ENCODE measurements around the gene TXK. TPM values are rescaled to one million over a fixed set of nuclear protein-coding genes. Genes with fewer than 3 reads are reported as not detected.

The TXK gene
- total and polyA plus RNA-seq, 7 experiments from 2014 or later, result 35.5 to 128 (median 112) TPM

DNA sequence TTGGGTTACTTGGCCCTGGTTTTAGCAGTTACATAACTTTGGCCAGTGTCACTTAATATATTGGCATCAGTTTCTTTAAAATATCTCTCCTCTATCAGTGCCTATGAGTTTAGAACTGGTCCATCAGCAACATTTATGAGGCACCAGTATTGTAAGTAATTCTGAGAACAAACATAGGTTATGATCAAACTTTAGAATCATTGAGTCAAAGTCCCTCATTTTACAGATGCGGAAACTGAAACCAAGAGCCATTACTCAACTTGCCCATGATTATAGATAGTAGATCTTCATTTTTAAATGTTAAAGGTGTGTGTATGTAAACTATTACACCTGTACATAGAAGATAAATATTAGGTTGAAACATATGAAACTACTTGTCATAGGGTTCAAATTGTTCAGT, 113.0 kb downstream of the TXK start:
- no peak for ATAC-seq
- peaks cover 5 to 28% (median 13%) of the 10 kb centered on the region in 5 donors for H3K27me3 Mint-ChIP-seq

GRCh38 chr4:48018112-48018511, 115.9 kb downstream of the TXK start:
- peaks cover 0 to 35% (median 11%) of the 10 kb centered on the region in 5 donors for H3K27me3 Mint-ChIP-seq
- no peaks in the 10 kb centered on the region for H3K9me3 ChIP-seq (ENCODE audit: control insufficient read depth in 2 of 3, low read length in 3 of 3)
- no peak overlapping the region for H3K4me3 ChIP-seq (ENCODE audit: low read length)
- H3K4me1 ChIP-seq (ENCODE audit: control insufficient read depth in 2 of 2, insufficient read depth in 2 of 2, low read length in 2 of 2), result peaks cover 0 to 8% of the 10 kb centered on the region in 2 donors
- peaks cover 0 to 5% (median 0%) of the 10 kb centered on the region in 5 donors for H3K36me3 Mint-ChIP-seq
- H3K27ac ChIP-seq (ENCODE audit: low read depth, low read length), result no peak overlapping the region
- H3K27ac Mint-ChIP-seq, result no peak overlapping the region
- no peaks in the 10 kb centered on the region for H3K36me3 ChIP-seq (ENCODE audit: control insufficient read depth in 2 of 3, insufficient read depth in 3 of 3, low read length in 3 of 3)
- H3K27me3 ChIP-seq (ENCODE audit: control insufficient read depth in 2 of 2, insufficient read depth in 2 of 2, low read length in 2 of 2), result no peaks in the 10 kb centered on the region
- ChIA-PET POLR2A (interaction anchor here (0.6 to 0.7 kb wide), 2 partner anchors 9 to 50 kb away, joined by 3 read pairs; no protein-coding TSS in a partner anchor), CTCF (interaction anchor here (1.2 kb wide), 1 partner anchor 16 kb away, joined by 3 read pairs; no protein-coding TSS in a partner anchor)
- peaks cover 0 to 2% (median 0%) of the 10 kb centered on the region in 11 donors for H3K9me3 Mint-ChIP-seq
- ATAC-seq (no peak), DNase-seq (no peak)
- intact Hi-C loops (cut with micrococcal nuclease), result loop anchor here (5.0 to 10.0 kb wide), 7 partner anchors 69 to 533 kb away; partner anchors contain the start of genes SLAIN2 (in 2 of the 2), ATP10D (in 1 of the 2), NFXL1 (in 1 of the 2) and TEC (in 1 of the 2)
- H3K4me1 Mint-ChIP-seq, result peaks cover 6 to 15% (median 10%) of the 10 kb centered on the region in 7 donors
- H3K4me3 Mint-ChIP-seq, result peak overlapping the region in 3 of 10 donors; percentile 8 to 95 (median 89)

More for the DNA sequence above, 113.0 kb downstream of the TXK start:
- no peak for DNase-seq
- peaks cover 1 to 11% (median 5%) of the 10 kb centered on the region in 7 donors for H3K4me1 Mint-ChIP-seq
- no peak overlapping the region for H3K4me3 Mint-ChIP-seq
- peaks cover 0 to 2% (median 0%) of the 10 kb centered on the region in 11 donors for H3K9me3 Mint-ChIP-seq
- ChIA-PET POLR2A (no interaction called here), CTCF (no interaction called here)
- no peak overlapping the region for H3K4me3 ChIP-seq (ENCODE audit: low read length)
- intact Hi-C loops (cut with micrococcal nuclease), result no loop called here
- no peaks in the 10 kb centered on the region for H3K9me3 ChIP-seq (ENCODE audit: control insufficient read depth in 2 of 3, low read length in 3 of 3)
- no peaks in the 10 kb centered on the region for H3K36me3 ChIP-seq (ENCODE audit: control insufficient read depth in 2 of 3, insufficient read depth in 3 of 3, low read length in 3 of 3)
- no peak overlapping the region for H3K27ac Mint-ChIP-seq
- H3K36me3 Mint-ChIP-seq, result peaks cover 0 to 5% (median 0%) of the 10 kb centered on the region in 5 donors
- peaks cover 0 to under 1% of the 10 kb centered on the region in 2 donors for H3K4me1 ChIP-seq (ENCODE audit: control insufficient read depth in 2 of 2, insufficient read depth in 2 of 2, low read length in 2 of 2)
- no peak overlapping the region for H3K27ac ChIP-seq (ENCODE audit: low read depth, low read length)
- no peaks in the 10 kb centered on the region for H3K27me3 ChIP-seq (ENCODE audit: control insufficient read depth in 2 of 2, insufficient read depth in 2 of 2, low read length in 2 of 2)

DNA sequence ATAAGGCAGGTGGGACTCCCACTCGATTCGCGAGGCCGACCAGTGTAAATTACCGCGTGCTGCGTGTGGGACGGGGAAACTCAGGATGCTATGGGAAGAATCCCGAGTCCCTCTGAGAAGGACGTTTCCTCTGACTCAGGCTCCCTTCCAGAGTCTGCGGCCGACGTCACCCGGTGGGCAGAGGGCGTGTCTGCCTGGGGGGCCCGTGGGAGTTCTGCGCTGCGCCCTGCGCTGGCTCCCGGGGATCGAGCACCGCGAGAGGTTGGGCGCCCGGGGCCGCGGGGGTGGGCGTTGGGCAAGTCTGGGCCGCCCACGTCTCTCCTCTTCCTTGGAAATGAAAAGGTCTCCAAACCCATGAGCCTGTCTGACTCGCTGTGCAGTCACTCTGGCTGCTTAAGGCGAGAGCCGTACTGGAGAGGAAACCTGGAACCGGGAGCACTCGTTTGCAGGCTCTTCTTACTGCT, 116.9 kb downstream of the TXK start:
- intact Hi-C loops (cut with micrococcal nuclease), result loop anchor here (2.0 to 10.0 kb wide), 8 partner anchors 30 to 532 kb away; partner anchors contain the start of genes SLAIN2 (in 2 of the 2), ATP10D (in 1 of the 2), NFXL1 (in 1 of the 2) and TEC (in 1 of the 2)
- ATAC-seq (peak; percentile 12), DNase-seq (peak in 7 of 9 donors; percentile 4 to 70 (median 8))
- no peaks in the 10 kb centered on the region for H3K27me3 ChIP-seq (ENCODE audit: control insufficient read depth in 2 of 2, insufficient read depth in 2 of 2, low read length in 2 of 2)
- CTCF ChIA-PET, result no interaction called here
- peaks cover 0 to 4% (median 0%) of the 10 kb centered on the region in 5 donors for H3K36me3 Mint-ChIP-seq
- H3K9me3 Mint-ChIP-seq, result peaks cover 0 to 2% (median 0%) of the 10 kb centered on the region in 11 donors
- H3K4me3 Mint-ChIP-seq, result peak overlapping the region; percentile 70 to 95 (median 86)
- peak overlapping the region in 1 of 9 donors; percentile 25 for H3K27ac Mint-ChIP-seq
- H3K36me3 ChIP-seq (ENCODE audit: control insufficient read depth in 2 of 3, insufficient read depth in 3 of 3, low read length in 3 of 3), result no peaks in the 10 kb centered on the region
- POLR2A ChIA-PET, result no interaction called here
- peaks cover 0 to 34% (median 7%) of the 10 kb centered on the region in 5 donors for H3K27me3 Mint-ChIP-seq
- H3K4me3 ChIP-seq (ENCODE audit: low read length), result peak overlapping the region; percentile 75
- peak overlapping the region; percentile 17 for H3K27ac ChIP-seq (ENCODE audit: low read depth, low read length)
- peaks cover 0 to 8% of the 10 kb centered on the region in 2 donors for H3K4me1 ChIP-seq (ENCODE audit: control insufficient read depth in 2 of 2, insufficient read depth in 2 of 2, low read length in 2 of 2)
- no peaks in the 10 kb centered on the region for H3K9me3 ChIP-seq (ENCODE audit: control insufficient read depth in 2 of 3, low read length in 3 of 3)
- peaks cover 6 to 15% (median 10%) of the 10 kb centered on the region in 7 donors for H3K4me1 Mint-ChIP-seq

Other genes starting within 250 kb of the TXK start
- 10 to 100 TPM; 10.4 to 19.3 (median 13.2) TPM for gene NFXL1, start 219.7 kb downstream of the TXK start, total RNA-seq
- gene NFXL1, start 219.7 kb downstream of the TXK start, polyA plus RNA-seq, result 10 to 100 TPM in 1 of 2 donors, 1 to 10 TPM in 1; 9.5 to 10.9 TPM
- gene CNGA1, start 117.6 kb downstream of the TXK start, total RNA-seq, result not detected
- under 1 TPM in 1 of 2 donors, not detected in 1; 0.49 TPM for gene CNGA1, start 117.6 kb downstream of the TXK start, polyA plus RNA-seq
- 1 to 10 TPM in 3 of 5 experiments, under 1 TPM in 1, not detected in 1; 0.45 to 3.3 (median 1.9) TPM for gene NIPAL1, start 117.5 kb downstream of the TXK start, total RNA-seq
- under 1 TPM; 0.76 to 0.86 TPM for gene NIPAL1, start 117.5 kb downstream of the TXK start, polyA plus RNA-seq
- gene TEC, start 135.6 kb upstream of the TXK start, total RNA-seq, result 1 to 10 TPM; 2.1 to 5.8 (median 3.5) TPM
- gene TEC, start 135.6 kb upstream of the TXK start, polyA plus RNA-seq, result 1 to 10 TPM in 1 of 2 donors, under 1 TPM in 1; 0.91 to 2.0 TPM
- gene SLAIN2, start 207.3 kb upstream of the TXK start, total RNA-seq, result 10 to 100 TPM; 53.2 to 87.5 (median 77.2) TPM
- gene SLAIN2, start 207.3 kb upstream of the TXK start, polyA plus RNA-seq, result 10 to 100 TPM; 17.8 to 24.4 TPM

All from naive thymus-derived CD4-positive, alpha-beta T cell (primary cell).